ENCODE results near the gene CNN2.

Gene CNN2

GRCh38 chr19:1070931-1071791 is 44.8 kb downstream of the CNN2 start:
- no peak for TF ChIP-seq CTCF (conservative IDR thresholded peaks at IDR 0.05; ENCODE audit: control insufficient read depth, insufficient read depth, low read depth, low read length)
- no peak for DNase-seq (ENCODE audit: low read depth)

GRCh38 chr19:1072371-1073015 is 46.1 kb downstream of the CNN2 start:
- no peak overlapping the region for H3K4me3 ChIP-seq (ENCODE audit: control insufficient read depth, low read depth, low read length)
- no peak for DNase-seq (ENCODE audit: low read depth)
- no peak for TF ChIP-seq CTCF (conservative IDR thresholded peaks at IDR 0.05; ENCODE audit: control insufficient read depth, insufficient read depth, low read depth, low read length)

More at GRCh38 chr19:1070931-1071791, 44.8 kb downstream of the CNN2 start:
- H3K4me3 ChIP-seq (ENCODE audit: control insufficient read depth, low read depth, low read length) = no peak overlapping the region

DNA sequence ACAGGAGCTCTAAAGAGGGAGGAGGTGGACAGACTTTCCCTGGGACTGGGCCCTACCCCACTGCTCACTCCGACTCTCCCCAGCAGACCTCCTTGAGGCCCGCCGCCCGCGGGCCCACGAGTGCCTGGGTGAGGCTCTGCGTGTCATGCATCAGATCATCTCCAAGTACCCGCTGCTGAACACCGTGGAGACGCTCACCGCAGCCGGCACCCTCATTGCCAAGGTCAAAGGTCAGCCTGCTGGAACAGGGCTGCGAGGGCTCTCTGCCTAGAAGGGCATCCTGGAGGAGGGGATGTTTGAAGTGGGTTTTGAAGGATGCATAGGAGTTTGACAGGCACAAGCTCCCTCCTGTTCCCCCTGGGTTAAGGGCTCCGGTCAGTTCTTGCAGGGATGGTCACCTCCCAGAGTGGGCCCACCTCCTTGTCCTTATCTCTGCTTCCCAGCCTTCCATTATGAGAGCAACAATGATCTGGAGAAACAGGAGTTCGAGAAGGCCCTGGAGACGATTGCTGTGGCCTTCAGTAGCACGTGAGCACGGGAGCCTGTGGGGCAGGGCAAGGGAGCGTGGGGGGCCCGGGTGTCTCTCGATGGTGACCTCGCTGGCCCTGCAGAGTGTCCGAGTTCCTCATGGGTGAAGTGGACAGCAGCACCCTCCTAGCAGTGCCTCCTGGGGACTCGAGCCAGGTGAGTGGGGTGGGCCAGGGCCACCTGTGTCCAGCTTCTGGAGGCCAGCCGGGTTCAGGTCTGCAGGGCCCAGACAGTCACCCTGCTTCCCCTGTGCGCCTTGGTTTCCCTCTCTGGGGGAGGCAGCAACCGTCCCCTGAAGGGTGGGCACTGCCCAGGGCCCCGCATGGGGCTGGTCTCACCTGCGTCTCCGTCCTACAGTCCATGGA is 46.9 kb downstream of the CNN2 start:
- TF ChIP-seq CTCF (conservative IDR thresholded peaks at IDR 0.05; ENCODE audit: control insufficient read depth, insufficient read depth, low read depth, low read length) = no peak
- no peak overlapping the region for H3K4me3 ChIP-seq (ENCODE audit: control insufficient read depth, low read depth, low read length)
- DNase-seq (ENCODE audit: low read depth) = no peak

DNA sequence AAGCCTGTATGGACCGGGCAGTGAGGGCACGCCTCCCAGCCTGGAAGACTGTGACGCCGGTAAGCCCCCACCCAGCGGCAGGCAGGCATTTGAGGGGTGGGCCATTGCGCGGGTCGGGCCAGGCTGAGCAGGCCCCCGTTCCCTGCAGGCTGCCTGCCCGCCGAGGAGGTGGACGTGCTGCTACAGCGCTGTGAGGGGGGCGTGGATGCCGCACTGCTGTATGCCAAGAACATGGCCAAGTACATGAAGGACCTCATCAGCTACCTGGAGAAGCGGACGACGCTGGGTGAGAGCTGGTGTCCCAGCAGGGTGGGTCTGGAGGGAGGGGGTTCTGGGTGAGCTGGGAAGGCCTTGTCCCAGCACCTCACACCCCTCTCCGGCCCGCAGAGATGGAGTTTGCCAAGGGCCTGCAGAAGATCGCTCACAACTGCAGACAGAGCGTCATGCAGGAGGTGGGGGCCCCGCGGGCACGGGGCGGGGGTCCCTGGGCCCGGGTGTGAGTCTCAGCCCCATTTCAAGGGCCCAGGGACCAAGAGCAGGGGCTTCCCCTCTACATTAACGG is 47.6 kb downstream of the CNN2 start:
- H3K4me3 ChIP-seq (ENCODE audit: control insufficient read depth, low read depth, low read length) = no peak overlapping the region
- DNase-seq (ENCODE audit: low read depth) = no peak
- no peak for TF ChIP-seq CTCF (conservative IDR thresholded peaks at IDR 0.05; ENCODE audit: control insufficient read depth, insufficient read depth, low read depth, low read length)

GRCh38 chr19:1074544-1075283 is 48.3 kb downstream of the CNN2 start:
- H3K4me3 ChIP-seq (ENCODE audit: control insufficient read depth, low read depth, low read length) = no peak overlapping the region
- TF ChIP-seq CTCF (conservative IDR thresholded peaks at IDR 0.05; ENCODE audit: control insufficient read depth, insufficient read depth, low read depth, low read length) = no peak
- DNase-seq (ENCODE audit: low read depth) = no peak

GRCh38 chr19:1076046-1076386 is 49.6 kb downstream of the CNN2 start:
- no peak for DNase-seq (ENCODE audit: low read depth)
- no peak overlapping the region for H3K4me3 ChIP-seq (ENCODE audit: control insufficient read depth, low read depth, low read length)
- no peak for TF ChIP-seq CTCF (conservative IDR thresholded peaks at IDR 0.05; ENCODE audit: control insufficient read depth, insufficient read depth, low read depth, low read length)

Measured in fibroblast of mammary gland (primary cell).